GM12801 (cell line): ENCODE results near the gene PTCH2.

ENCODE experiments used
- CTCF ChIP-seq: IDR thresholded peaks from one replicate; pipeline ENCODE4 v1.5.1; 2011; ENCODE audit warnings: control low read depth; ENCODE audit not compliant: insufficient read length; ENCODE audit errors: extremely low read depth

The PTCH2 gene

GRCh38 chr1:44854970-44855369, 11.9 kb upstream of the PTCH2 start:
- no peak for TF ChIP-seq CTCF

- no peak for TF ChIP-seq CTCF
Measured at GRCh38 chr1:44853201-44853600, 10.1 kb upstream of the PTCH2 start.

GRCh38 chr1:44851308-44851707, 8.3 kb upstream of the PTCH2 start:
- TF ChIP-seq CTCF = no peak

- TF ChIP-seq CTCF = no peak
Measured at GRCh38 chr1:44849575-44850132, 6.6 kb upstream of the PTCH2 start.

GRCh38 chr1:44848456-44849181, 5.6 kb upstream of the PTCH2 start:
- TF ChIP-seq CTCF = no peak

- TF ChIP-seq CTCF = no peak
Measured at GRCh38 chr1:44847845-44848244, 4.8 kb upstream of the PTCH2 start.

- TF ChIP-seq CTCF = no peak
Measured at GRCh38 chr1:44846985-44847384, 3.9 kb upstream of the PTCH2 start.

- no peak for TF ChIP-seq CTCF
Measured at GRCh38 chr1:44842486-44842861, 579 bp downstream of the PTCH2 start.
